HUES48 (cell line): Measurements from ENCODE around the gene DONSON.
"Not testable (repeated sequence)": the region's sequence is repeated elsewhere in the genome, so short reads cannot be mapped to it uniquely, and the experiment has no call there.

Source experiments
- H3K27ac ChIP-seq: one replicate; pipeline ENCODE4 v1.7.0; 2013; ENCODE audit warnings: low read depth, low read length, inconsistent platforms
- H3K27me3 ChIP-seq: 2 replicates; pipeline ENCODE4 v1.6.1; 2013; ENCODE audit warnings: mild to moderate bottlenecking, low read length; ENCODE audit not compliant: control insufficient read depth, insufficient read depth
- H3K36me3 ChIP-seq: 2 replicates; pipeline ENCODE4 v1.6.1; 2013; ENCODE audit warnings: low read length; ENCODE audit not compliant: control insufficient read depth, insufficient read depth
- H3K4me1 ChIP-seq: 2 replicates; pipeline ENCODE4 v1.6.1; 2013; ENCODE audit warnings: mild to moderate bottlenecking, low read length; ENCODE audit not compliant: control insufficient read depth, insufficient read depth
- H3K4me3 ChIP-seq: 2 replicates; pipeline ENCODE4 v1.5.1; 2013; ENCODE audit warnings: mild to moderate bottlenecking, low read depth, low read length
- H3K9ac ChIP-seq: 2 replicates; pipeline ENCODE4 v1.6.1; 2013; ENCODE audit warnings: mild to moderate bottlenecking, low read depth, low read length, moderate library complexity
- H3K9me3 ChIP-seq: 2 replicates; pipeline ENCODE4 v1.6.1; 2013; ENCODE audit warnings: low read length; ENCODE audit not compliant: control insufficient read depth, insufficient read depth

Gene DONSON

DNA sequence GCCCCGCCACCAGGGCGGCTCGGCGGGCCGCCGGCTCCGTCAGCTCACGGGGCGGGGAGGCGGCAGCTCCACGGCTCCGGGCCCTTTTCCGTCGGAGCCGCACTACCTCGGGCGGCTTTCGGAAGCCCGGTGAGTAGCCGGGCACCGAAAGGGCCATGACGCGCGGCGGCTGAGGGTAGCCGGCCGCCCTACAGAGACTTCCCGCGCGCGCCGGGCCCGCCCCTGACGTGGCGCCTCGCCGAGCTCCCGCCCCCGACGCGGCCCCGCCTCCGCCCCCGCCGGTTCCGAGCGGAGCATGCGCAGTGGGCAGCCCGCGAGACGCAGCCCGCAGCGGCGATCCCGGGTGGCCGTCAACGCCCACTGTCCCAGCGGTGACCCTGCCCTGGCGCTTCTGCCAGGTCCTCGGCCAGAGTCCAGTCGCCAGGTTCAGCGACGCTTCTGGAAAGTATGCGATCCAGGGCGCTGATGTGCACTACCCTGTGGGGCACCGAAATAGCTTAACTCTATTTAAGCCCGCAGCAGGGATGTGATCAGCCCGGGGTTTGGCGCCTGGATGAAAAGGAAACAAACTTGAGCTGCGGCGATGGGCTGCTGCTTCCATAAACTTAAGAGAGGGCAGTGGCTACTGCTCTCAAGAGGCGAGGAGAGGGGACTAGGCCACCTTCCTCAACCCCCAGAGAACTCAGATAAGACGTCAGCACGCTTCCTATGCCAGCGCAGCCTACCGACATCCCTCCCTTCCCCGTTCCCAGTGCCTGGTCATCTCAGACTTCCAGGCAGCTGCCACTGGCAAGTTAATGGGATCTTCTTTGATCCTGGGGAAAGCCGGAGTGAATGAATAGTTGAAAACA, at the start of gene DONSON:
TSS of gene DONSON (minus strand) at position 200 of the 851 bp plus-strand sequence. CDS start at position 157, 43 bp downstream.
- Histone ChIP-seq H3K27me3 (no peaks in the 10 kb centered on the region), H3K4me3 (peak within 1 kb of the TSS; percentile 89), H3K4me1 (peaks cover 12% of the 10 kb centered on the region; the same call in 1 of the 2 replicates), H3K9me3 (no peaks in the 10 kb centered on the region), H3K9ac (peak within 1 kb of the TSS; percentile 84), H3K27ac (peak within 1 kb of the TSS; percentile 89), H3K36me3 (peaks cover 24% of the 10 kb centered on the region)

- Histone ChIP-seq H3K4me1 (peaks cover 3% of the 10 kb centered on the region; the same call in 1 of the 2 replicates), H3K4me3 (no peak overlapping the region), H3K9me3 (no peaks in the 10 kb centered on the region; the same call in 1 of the 2 replicates), H3K36me3 (peaks cover 6% of the 10 kb centered on the region; the same call in 1 of the 2 replicates), H3K27ac (no peak overlapping the region), H3K27me3 (no peaks in the 10 kb centered on the region), H3K9ac (no peak overlapping the region)
These were observed 45.8 kb upstream of the DONSON start for GRCh38 chr21:33634254-33634653.

- H3K27me3 ChIP-seq, H3K27ac ChIP-seq, H3K9ac ChIP-seq, H3K9me3 ChIP-seq, H3K4me3 ChIP-seq: not testable (repeated sequence)
- H3K4me1 ChIP-seq: peaks cover 12% of the 10 kb centered on the region; the same call in 1 of the 2 replicates
- peaks cover 20% of the 10 kb centered on the region for H3K36me3 ChIP-seq
These were observed 37.7 kb upstream of the DONSON start for GRCh38 chr21:33626151-33626550.

GRCh38 chr21:33622253-33622652, 33.8 kb upstream of the DONSON start:
- no peak overlapping the region for H3K4me3 ChIP-seq
- no peaks in the 10 kb centered on the region for H3K27me3 ChIP-seq
- H3K9me3 ChIP-seq: no peaks in the 10 kb centered on the region
- peaks cover 15% of the 10 kb centered on the region for H3K4me1 ChIP-seq
- H3K9ac ChIP-seq: no peak overlapping the region
- H3K36me3 ChIP-seq: peaks cover 27% of the 10 kb centered on the region
- no peak overlapping the region for H3K27ac ChIP-seq

DNA sequence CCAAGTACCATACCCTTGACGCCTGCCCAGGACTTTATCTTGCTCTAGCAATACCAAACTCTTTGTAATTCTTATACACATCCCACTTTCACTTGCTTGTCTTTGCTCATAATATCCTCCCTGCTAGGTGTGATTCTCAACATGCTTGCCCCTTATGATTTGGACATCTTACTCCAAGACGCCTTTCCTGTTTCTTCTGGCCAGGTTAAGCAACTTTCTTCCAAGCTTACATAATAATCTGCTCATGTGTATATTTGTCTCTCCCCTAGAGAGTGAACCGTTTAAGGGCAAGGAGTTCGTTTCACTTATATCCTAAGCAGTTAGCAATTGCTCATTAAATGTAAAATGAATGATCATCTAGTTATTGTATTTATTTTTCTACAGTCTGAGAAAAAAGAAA, 31.2 kb upstream of the DONSON start:
- H3K27me3 ChIP-seq: no peaks in the 10 kb centered on the region
- no peak overlapping the region for H3K4me3 ChIP-seq
- H3K27ac ChIP-seq: no peak overlapping the region
- H3K9me3 ChIP-seq: no peaks in the 10 kb centered on the region
- peaks cover 15% of the 10 kb centered on the region for H3K4me1 ChIP-seq
- peaks cover 27% of the 10 kb centered on the region for H3K36me3 ChIP-seq
- H3K9ac ChIP-seq: no peak overlapping the region

- H3K27me3 ChIP-seq: no peaks in the 10 kb centered on the region
- H3K9ac ChIP-seq: no peak overlapping the region
- peaks cover 16% of the 10 kb centered on the region for H3K36me3 ChIP-seq
- no peak overlapping the region for H3K4me3 ChIP-seq
- H3K9me3 ChIP-seq: no peaks in the 10 kb centered on the region
- H3K4me1 ChIP-seq: peaks cover 15% of the 10 kb centered on the region
- peak overlapping the region; percentile 70 for H3K27ac ChIP-seq
These were observed 29.9 kb upstream of the DONSON start for GRCh38 chr21:33618407-33618806.

GRCh38 chr21:33617565-33617964, 29.1 kb upstream of the DONSON start:
- Histone ChIP-seq H3K4me1 (peaks cover 13% of the 10 kb centered on the region), H3K36me3 (peaks cover 21% of the 10 kb centered on the region)
- not testable (repeated sequence) for H3K27ac ChIP-seq, H3K9me3 ChIP-seq, H3K4me3 ChIP-seq, H3K27me3 ChIP-seq, H3K9ac ChIP-seq

DNA sequence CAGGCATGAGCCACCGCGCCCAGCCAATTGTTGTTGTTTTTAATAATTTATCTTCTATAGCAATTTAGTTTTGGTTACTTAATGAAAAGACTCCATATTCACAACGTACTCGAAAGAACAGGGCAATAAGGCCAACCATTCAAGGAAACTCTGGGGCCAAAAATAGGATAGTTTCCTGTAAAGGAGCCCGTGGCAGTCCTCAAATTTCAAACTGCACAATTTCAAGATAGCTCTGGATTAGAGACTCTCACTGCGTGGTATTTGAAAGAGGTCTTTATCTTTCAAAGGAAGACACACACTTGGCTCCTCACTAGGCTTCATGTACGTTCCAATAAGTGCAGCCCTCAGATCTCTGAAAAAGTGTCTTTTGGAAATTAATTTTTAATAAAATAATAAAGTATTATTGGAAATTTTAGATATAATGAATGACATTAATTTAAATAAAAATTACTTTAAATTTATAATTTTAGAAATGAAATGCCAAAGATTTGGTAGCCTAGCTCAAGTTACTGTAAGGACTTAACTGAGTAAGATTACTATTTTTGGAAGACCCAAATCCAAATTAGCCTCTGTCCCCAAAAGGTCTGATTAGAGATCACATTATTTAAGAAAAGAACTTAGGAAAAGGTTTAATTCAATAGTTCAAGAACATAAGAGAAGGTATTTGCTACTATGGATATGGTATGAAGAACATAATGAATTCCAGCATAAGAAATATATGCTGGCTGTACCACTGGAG, 22.7 kb upstream of the DONSON start:
- Histone ChIP-seq H3K9me3 (no peaks in the 10 kb centered on the region), H3K9ac (no peak overlapping the region), H3K27me3 (no peaks in the 10 kb centered on the region), H3K36me3 (peaks cover 25% of the 10 kb centered on the region), H3K4me3 (no peak overlapping the region), H3K4me1 (no peaks in the 10 kb centered on the region), H3K27ac (no peak overlapping the region)

DNA sequence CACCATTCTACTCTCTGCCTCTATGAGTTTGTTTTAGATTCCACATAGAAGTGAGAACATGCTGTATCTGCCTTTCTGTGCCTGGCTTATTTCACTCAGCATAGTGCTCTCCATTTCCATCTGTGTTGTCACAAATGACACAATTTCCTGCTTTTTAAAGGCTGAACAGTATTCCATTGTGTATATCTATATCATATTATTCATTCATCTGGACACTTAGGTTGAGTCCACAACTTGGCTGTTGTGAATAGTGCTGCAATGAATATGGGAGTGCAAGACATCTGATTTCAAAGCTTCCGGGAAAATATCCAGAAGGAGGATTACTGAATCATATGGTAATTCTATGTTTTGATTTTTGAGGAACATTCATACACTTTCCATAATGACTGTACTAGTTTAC, 20.1 kb upstream of the DONSON start:
- Histone ChIP-seq H3K9me3 (no peaks in the 10 kb centered on the region), H3K36me3 (peaks cover 27% of the 10 kb centered on the region), H3K4me1 (no peaks in the 10 kb centered on the region), H3K27ac (no peak overlapping the region), H3K9ac (no peak overlapping the region), H3K27me3 (no peaks in the 10 kb centered on the region), H3K4me3 (no peak overlapping the region)

GRCh38 chr21:33598051-33598450, 9.6 kb upstream of the DONSON start:
- H3K9ac ChIP-seq: no peak overlapping the region
- peaks cover 53% of the 10 kb centered on the region for H3K36me3 ChIP-seq
- H3K4me1 ChIP-seq: no peaks in the 10 kb centered on the region
- H3K27me3 ChIP-seq: no peaks in the 10 kb centered on the region
- H3K9me3 ChIP-seq: no peaks in the 10 kb centered on the region
- H3K4me3 ChIP-seq: no peak overlapping the region
- H3K27ac ChIP-seq: no peak overlapping the region
